ENCODE data around the gene ACHE.
A peak's percentile ranks its signal among the peaks of the same experiment; 100 is the strongest.
"Not testable (repeated sequence)": the region's sequence is repeated elsewhere in the genome, so short reads cannot be mapped to it uniquely, and the experiment has no call there.

Gene ACHE

GRCh38 chr7:100895701-100895955, at the start of gene ACHE:
Gene ACHE (minus strand): TSS chr7:100895888. CDS start chr7:100894232, 1,656 bp downstream.
- TF ChIP-seq, protein P1, sequence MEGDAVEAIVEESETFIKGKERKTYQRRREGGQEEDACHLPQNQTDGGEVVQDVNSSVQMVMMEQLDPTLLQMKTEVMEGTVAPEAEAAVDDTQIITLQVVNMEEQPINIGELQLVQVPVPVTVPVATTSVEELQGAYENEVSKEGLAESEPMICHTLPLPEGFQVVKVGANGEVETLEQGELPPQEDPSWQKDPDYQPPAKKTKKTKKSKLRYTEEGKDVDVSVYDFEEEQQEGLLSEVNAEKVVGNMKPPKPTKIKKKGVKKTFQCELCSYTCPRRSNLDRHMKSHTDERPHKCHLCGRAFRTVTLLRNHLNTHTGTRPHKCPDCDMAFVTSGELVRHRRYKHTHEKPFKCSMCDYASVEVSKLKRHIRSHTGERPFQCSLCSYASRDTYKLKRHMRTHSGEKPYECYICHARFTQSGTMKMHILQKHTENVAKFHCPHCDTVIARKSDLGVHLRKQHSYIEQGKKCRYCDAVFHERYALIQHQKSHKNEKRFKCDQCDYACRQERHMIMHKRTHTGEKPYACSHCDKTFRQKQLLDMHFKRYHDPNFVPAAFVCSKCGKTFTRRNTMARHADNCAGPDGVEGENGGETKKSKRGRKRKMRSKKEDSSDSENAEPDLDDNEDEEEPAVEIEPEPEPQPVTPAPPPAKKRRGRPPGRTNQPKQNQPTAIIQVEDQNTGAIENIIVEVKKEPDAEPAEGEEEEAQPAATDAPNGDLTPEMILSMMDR (conservative IDR thresholded peaks at IDR 0.05): no peak

DNA sequence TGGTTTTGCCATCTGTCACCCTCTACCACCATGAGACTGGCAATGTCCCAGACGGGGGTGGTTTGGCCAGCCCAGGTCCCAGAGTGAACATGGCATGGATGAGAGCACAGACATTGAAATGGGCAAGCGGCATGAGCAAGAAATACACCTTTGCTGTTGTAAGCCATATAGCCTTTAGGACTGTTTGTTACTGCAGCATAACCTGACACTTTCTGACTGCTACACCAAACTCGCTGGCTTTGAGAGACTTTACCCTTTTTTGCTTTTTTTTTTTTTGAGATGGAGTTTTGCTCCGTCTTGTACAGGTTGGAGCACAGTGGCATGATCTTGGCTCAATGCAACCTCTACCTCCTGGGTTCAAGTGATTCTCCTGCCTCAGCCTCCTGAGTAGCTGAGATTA, 48.5 kb upstream of the ACHE start:
- no peak overlapping the region for H3K27ac ChIP-seq
- TF ChIP-seq, protein P1 (conservative IDR thresholded peaks at IDR 0.05): no peak

More at GRCh38 chr7:100895701-100895955, at the start of gene ACHE:
- no peak within 1 kb of the TSS; the same call in 1 of the 2 replicates for H3K27ac ChIP-seq

DNA sequence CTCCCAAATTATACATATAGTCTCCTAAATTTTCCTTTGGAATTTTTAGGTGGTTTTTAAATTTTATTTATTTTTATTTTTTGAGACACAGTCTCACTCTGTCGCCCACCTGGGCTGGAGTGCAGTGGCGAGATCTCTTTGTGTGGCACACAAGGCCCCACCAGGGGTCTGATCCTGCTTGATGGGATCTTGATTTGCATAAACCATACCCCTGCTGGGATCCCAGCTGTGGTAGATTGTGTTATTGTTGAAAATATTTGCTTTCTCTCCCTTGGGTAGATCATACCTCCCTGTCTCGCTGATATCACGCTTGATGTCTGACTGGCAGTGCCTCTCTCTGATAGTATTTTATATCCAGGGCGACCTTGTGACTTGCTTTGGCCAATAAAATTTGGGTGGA, 48.0 kb upstream of the ACHE start:
- H3K27ac ChIP-seq: no peak overlapping the region
- TF ChIP-seq, protein P1 (conservative IDR thresholded peaks at IDR 0.05): no peak

DNA sequence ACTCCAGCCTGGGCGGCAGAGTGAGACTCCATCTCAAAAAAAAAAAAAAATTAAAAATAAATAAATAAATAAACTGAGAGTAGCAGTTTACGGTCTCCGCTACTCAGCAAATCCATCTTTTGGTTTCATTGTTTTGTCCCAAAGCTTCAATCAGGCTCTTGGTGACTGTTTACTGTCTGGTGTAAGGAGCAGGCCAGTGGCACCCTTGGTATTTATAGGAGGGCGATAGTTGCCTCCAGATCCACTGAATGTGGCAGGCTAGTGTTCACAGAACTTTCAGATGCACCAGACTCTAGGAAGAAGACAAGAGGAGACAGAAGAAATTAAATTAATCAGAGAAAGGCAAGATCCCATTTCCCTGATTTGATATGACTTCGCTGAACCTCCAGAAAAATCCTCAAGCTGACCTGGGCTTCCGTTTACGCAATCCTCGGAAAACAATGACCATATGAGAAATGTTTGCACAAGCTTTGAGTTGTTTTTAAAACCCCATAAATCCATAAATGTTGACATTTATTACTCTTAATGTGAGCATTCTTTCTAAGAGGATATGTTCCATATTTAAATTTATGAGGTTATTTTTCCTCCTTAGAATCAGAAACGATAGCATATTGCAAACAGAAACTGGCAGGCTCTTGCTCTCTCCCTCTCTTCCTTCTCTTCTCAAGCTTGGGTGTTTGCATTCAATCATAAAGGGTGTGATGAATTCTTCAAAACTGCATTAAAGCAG, 46.5 kb upstream of the ACHE start:
- H3K27ac ChIP-seq: peak overlapping the region; percentile 56
- TF ChIP-seq, protein P1 (conservative IDR thresholded peaks at IDR 0.05): no peak

DNA sequence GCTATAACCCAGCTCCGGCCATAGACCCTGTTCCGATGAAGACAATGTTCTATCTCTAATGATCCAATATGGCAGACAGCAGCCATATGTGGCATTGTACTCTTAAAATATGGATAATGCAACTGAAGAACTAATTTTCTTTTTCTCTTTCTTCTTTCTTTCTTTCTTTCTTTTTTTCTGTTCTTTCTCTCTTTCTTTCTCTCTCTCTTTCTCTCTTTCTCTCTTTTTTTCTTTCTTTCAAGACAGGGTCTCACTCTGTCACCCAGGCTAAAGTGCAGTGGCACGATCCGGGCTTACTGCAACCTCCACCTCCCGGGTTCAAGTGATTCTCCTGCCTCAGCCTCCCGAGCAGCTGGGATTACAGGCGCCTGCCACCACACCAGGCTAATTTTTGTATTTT, 40.5 kb upstream of the ACHE start:
- not testable (repeated sequence) for H3K27ac ChIP-seq

DNA sequence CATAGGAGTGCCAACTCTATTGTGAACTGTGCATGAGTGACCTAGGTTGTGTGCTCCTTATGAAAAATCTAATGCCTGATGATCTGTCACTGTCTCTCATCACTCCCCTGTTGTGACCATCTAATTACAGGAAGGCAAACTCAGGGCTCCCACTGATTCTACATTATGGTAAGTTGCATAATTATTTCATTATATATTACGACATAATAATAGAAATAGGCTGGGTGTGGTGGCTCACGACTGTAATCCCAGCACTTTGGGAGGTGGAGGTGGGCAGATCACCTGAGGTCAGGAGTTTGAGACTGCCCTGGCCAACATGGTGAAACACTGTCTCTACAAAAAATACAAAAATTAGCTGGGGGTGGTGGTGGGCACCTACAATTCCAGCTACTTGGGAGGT, 39.7 kb upstream of the ACHE start:
- H3K27ac ChIP-seq: not testable (repeated sequence)

GRCh38 chr7:100933734-100934133, 38.0 kb upstream of the ACHE start:
- H3K27ac ChIP-seq: no peak overlapping the region
- TF ChIP-seq, protein P1 (conservative IDR thresholded peaks at IDR 0.05): no peak

DNA sequence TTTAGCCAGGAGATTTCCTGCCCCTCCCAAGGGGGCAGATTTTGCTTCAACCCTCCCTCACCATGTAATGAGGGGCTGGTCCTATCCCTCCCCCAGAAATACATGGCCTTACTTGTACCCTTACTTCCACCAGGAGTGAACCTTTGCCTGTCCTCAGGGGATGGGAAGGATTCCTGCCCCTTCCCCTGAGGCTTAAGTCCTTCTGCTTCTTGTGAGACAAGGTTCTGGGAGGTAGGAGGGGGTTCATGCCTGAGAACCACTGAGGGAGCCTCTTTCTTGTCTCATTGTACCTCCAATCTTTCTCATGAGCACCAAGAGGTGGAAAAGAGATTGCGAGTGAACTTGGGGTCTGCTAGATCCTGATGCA, 34.1 kb upstream of the ACHE start:
- H3K27ac ChIP-seq: no peak overlapping the region
- TF ChIP-seq, protein P1 (conservative IDR thresholded peaks at IDR 0.05): no peak

DNA sequence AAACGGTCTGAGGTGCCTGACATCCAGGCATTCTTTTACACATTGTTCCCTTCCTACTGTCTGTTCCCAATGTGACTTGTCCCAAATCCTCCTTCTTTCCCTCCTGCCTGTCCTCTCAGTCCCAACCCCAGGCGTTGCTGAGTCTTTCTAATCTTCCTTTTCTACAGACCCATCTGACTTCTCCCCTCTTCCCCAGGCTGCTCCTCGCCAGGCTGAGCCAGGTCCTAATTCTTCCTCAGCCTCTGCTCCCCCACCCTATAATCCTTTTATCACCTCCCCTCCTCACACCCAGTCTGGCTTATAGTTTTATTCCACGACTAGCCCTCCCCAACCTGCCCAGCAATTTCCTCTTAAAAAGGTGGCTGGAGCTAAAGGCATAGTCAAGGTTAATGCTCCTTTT, 27.9 kb upstream of the ACHE start:
- not testable (repeated sequence) for H3K27ac ChIP-seq
